Measurements from ENCODE around the gene GPRC5B.

DNA sequence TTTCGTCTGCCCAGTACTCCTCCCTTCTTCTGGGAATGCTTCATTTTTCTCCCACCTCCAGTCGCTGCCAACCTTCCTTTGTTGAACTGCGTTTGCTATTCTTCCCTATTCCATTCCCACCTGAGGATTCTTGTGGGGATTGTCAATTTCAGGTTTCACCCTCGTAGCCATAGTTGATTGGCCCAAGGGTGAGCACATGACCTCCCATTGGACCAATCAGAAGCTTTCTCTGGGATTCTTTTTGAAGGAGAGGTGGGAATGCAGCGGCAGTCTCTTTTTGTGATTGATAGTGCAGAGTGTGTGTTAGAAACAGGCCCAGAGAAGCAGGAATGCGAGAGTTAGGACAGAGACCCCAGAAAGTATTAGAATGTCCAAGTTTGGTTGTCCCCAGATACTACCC is 49.1 kb upstream of the GPRC5B start:
- TF ChIP-seq, protein P1, sequence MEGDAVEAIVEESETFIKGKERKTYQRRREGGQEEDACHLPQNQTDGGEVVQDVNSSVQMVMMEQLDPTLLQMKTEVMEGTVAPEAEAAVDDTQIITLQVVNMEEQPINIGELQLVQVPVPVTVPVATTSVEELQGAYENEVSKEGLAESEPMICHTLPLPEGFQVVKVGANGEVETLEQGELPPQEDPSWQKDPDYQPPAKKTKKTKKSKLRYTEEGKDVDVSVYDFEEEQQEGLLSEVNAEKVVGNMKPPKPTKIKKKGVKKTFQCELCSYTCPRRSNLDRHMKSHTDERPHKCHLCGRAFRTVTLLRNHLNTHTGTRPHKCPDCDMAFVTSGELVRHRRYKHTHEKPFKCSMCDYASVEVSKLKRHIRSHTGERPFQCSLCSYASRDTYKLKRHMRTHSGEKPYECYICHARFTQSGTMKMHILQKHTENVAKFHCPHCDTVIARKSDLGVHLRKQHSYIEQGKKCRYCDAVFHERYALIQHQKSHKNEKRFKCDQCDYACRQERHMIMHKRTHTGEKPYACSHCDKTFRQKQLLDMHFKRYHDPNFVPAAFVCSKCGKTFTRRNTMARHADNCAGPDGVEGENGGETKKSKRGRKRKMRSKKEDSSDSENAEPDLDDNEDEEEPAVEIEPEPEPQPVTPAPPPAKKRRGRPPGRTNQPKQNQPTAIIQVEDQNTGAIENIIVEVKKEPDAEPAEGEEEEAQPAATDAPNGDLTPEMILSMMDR (IDR thresholded peaks at IDR 0.05): no peak
- no peak for TF ChIP-seq POLR2A (IDR thresholded peaks at IDR 0.05)
